ENCODE data around the gene RRBP1.

RRBP1 gene

DNA sequence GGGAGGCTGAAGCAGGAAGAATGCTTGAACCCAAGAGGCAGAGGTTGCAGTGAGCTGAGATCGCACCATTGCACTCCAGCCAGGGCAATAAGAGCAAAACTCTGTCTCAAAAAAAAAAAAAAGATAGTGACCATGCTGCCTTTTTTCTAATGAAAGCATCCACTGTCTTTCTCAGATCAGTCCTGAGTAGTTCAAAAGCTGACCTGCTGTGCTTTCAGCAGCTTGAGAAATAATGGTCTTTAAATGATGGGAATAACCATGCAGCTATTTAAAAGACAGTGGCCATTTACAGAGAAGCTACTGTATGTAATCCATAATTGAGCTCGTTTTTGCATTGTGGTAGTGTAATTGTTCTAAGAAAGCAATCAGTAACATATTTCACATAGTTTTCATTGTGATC is 76.0 kb downstream of the RRBP1 start:
- no peak for DNase-seq (ENCODE audit: low spot score)

DNA sequence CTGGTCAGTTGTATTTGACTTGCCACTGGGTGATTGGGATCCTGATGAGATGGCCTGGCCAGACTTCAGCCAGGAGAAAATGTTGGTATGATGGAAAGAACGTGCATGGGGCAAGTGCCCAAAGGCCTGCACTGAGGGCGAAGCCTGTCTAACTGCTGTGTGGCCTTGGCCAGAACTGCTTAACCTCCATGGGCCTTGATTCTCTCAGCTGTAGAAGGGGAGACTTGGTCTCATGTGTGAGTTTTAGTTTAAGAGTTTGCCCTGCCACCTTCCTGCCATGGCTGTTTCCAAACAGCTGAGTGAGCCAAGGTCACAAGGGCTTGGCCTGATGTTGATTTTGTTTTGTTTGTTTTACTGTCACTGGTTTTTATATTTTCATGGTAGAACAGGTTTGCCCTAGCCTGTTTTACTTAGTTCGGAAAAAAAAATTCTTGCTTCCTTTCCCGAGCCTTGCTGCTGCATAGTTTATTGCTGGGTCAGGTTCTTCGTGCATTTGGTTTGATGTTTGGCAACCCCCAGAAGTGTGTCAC is 76.8 kb downstream of the RRBP1 start:
- no peak for DNase-seq (ENCODE audit: low spot score)

- no peak for DNase-seq (ENCODE audit: low spot score)
Measured at GRCh38 chr20:17602493-17602892, 79.5 kb downstream of the RRBP1 start.

DNA sequence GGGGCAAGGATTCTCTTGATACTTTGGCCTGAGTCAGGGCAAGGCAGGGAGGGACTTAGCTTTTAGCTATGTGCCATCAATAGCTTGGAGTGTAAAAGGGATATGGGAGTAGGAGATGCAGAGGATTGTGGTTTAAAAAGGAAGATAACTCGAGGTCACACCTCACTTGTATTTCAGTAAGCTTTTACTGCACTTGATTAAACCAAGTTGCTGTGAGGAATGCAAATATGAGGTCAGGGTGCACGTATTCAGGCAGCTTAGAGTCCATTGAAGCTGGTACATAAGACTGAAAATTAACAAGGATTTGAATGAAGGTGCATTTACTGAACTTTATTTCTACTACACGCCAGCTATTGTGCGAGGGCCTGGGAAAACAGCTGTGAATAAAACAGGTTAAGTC is 80.1 kb downstream of the RRBP1 start:
- DNase-seq (ENCODE audit: low spot score) = no peak

- no peak for DNase-seq (ENCODE audit: low spot score)
Measured at GRCh38 chr20:17598013-17598550, 84.0 kb downstream of the RRBP1 start.

GRCh38 chr20:17595856-17596255 is 86.2 kb downstream of the RRBP1 start:
- no peak for DNase-seq (ENCODE audit: low spot score)

DNA sequence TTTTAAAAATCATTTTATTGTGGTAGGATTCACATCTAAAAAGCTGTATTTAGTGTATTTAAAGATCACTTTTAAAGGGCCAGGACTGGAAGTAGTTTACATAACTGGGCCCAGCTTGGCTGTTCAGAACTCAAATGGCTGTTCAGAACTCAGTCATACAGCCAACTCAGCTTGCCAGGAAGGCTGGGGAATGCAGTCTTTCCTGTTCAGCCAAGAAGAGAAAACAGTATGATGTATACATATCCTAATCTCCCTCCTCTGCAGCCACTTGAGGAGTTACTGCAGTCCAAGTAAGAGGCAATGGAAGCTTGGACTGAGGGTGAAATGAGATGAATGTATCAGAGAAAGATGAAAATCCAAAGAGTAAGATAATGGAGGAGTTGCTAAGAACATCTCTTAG is 87.6 kb downstream of the RRBP1 start:
- no peak for DNase-seq (ENCODE audit: low spot score)

DNA sequence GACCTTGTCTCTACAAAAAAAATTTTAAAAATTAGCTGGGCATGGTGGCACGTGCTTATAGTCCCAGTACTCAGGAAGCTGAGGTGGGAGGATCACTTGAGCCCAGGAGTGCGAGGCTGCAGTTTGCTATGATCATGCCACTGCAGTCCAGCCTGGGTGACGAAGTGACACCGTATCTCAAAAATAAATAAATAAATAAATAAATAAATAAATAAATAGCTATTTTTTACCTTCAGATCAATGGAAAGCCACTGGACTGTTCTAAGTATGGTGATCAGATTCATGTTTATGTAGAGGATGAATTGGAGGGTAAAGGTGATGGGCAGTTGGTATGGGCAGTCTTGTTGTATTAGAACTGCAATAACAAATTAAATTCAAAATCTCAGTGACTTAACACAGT is 88.1 kb downstream of the RRBP1 start:
- DNase-seq (ENCODE audit: low spot score) = no peak

DNA sequence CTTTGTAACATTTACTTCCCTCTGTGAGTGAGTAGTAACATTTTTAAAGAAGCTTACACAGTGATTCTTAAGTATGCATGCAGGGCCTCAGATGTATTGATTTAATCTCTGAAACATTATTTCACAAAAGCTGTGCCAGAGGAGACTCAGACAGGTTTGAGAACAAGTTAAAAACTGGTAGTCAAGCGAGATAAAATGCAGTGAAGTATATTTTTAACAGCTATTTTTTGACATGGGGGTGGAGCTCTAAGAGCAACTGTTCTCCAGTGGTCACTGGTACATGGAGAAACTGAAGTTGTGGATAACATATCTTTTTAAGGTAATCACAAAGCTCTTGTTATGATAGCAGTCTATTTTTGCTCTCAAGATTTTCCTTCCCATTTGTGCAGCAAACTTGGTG is 91.8 kb downstream of the RRBP1 start:
- DNase-seq (ENCODE audit: low spot score) = no peak

DNA sequence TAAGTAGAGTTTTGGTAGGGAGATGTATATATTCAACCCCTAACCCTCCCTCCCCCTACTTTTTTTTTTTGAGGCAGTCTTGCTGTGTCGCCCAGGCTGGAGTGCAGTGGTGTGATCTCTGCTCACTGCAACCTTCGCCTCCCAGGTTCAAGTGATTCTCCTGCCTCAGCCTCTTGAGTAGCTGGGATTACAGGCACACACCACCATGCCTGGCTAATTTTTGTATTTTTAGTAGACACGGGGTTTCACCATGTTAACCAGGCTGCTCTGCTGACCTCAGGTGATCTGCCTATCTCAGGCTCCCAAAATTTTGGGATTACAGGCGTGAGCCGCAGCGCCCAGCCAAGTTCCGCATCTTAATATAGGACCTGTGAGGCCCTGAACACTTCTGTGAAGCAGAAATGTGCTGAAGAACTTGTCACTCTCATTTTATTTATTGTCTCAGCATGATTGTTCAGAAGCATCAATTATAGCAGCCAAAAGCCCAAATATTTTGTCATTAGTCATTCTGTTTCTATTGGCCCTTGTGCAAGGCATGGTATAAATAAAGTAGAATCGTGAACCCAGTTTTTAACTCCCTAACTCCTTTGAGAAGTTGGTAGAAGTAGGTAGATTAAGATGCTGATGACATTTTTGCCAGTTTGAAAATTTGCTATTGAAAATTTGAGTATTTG is 92.7 kb downstream of the RRBP1 start:
- DNase-seq (ENCODE audit: low spot score) = no peak

DNA sequence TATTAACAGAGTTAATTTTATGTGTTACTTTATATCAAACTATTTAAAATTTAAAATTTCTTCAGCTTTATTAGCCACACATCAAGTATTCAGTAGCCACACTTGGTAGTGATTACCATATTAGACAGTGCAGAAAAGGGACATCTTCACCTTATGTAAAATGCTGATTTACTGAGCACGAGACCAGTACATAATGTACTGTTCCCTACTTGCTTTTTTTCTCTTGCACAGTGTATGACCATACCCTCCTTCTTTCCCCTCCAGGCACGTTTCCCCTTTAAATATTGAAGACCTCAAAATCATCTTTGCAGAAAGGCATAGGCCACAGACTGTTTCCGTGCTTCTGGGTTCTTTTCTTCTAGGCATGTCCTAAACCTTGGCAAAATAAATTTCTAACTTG is 94.2 kb downstream of the RRBP1 start:
- DNase-seq (ENCODE audit: low spot score) = no peak

DNA sequence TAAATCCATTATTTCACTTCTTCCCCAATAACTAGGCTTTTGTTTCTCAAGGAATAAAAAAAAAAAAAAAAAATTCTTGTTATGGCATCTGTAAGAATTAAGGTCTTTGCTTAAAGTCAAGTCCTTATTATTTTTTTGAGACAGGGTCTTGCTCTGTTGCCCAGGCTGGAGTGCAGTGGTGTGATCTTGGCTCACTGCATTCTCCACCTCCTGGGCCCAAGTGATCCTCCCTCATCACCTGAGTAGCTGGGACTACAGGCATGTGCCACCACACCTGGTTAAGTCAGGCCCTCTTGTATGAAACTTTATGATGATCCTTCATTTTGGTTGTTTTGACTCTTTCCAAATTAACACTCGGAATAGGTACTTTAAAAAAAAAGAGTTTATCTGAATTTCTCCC is 94.9 kb downstream of the RRBP1 start:
- DNase-seq (ENCODE audit: low spot score) = no peak

- DNase-seq (ENCODE audit: low spot score) = no peak
Measured at GRCh38 chr20:17586250-17586649, 95.8 kb downstream of the RRBP1 start.

DNA sequence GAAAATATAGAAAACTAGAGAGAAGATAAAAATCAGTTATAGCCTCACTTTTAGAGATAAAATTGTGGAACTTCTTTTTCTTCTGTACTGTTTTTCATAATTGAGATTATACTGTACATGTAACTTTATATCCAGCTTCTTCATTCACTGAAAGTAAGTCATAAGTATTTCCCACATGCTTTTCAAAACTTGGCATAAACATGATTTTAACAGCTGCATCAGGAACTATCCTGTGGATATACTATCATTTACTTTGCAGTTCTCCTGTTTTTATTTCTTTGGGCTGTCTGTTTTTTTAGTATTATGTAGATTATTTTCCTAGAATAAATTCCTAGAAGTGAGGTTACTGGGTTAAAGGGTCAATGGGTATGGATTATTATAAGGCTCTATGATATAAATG is 97.4 kb downstream of the RRBP1 start:
- DNase-seq (ENCODE audit: low spot score) = no peak

DNA sequence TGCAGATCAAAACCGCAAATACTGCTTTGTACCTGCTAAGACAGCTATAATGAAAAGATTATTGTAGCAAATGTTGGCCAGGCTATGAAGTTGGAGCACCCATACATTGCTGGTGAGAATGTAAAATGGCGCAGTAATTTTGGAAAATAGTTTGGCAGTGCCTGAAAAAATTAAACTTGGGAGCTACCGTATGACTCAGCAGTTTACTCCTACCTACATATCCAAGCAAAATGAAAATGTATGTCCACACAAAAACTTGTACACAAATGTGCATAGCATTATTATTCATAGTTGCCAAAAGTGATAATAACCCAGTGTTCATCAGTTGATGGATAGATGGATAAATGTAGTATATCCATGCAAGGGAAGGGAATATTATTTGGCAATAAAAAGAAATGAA is 98.9 kb downstream of the RRBP1 start:
- no peak for DNase-seq (ENCODE audit: low spot score)

- DNase-seq (ENCODE audit: low spot score) = no peak
Measured at GRCh38 chr20:17580895-17581294, 101.1 kb downstream of the RRBP1 start.

- DNase-seq (ENCODE audit: low spot score) = no peak
Measured at GRCh38 chr20:17579369-17580039, 102.5 kb downstream of the RRBP1 start.

GRCh38 chr20:17576215-17576614 is 105.8 kb downstream of the RRBP1 start:
- no peak for DNase-seq (ENCODE audit: low spot score)

DNA sequence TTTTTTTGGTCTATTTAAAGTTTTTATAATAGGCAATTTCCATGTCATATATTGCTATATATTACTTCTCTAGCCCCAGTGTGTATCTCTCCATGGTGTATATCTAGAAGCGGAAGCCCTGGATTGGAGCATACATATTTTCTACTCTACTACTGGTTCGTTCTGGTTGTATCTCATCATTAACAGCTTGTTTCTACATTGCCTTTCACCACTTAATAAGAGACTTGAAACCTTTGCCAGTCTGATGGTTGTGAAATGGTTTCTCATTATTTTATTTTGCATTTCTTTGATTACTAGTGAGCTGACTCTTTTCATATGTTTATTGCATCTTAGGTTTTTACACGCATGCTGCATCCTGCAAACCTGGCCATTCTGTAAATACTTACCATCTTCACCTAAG is 108.6 kb downstream of the RRBP1 start:
- no peak for DNase-seq (ENCODE audit: low spot score)

GRCh38 chr20:17572034-17572638 is 109.9 kb downstream of the RRBP1 start:
- DNase-seq (ENCODE audit: low spot score) = no peak

DNA sequence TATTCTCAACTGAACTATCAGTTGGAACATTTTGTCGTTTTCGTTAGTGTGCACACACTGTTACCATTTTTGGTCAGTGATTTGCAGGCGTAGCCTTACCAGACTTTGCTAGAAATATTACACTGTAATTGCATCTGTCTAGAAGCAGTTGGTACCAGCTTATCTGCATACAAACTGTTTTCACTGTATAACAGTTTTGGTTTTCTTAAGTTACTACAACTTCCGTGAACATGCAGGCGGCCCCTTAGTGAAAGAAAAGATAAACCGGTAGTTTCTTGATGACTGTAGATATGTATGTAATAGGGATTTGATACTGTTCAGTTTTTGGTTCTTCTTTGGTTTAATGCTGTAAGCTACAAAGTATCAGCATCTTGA is 110.9 kb downstream of the RRBP1 start:
- peak; percentile 18 for DNase-seq (ENCODE audit: low spot score)

- DNase-seq (ENCODE audit: low spot score) = peak; percentile 7
Measured at GRCh38 chr20:17570347-17571152, 111.5 kb downstream of the RRBP1 start.
